Dendritic cell treated with granulocyte-macrophage colony-stimulating factor and Interleukin-4, amounts not matched to agents 40 ng/mL and 50 ng/mL, for 4 days (primary cell): Measurements from ENCODE around the gene SCAPER.

ENCODE experiments used
- H3K27ac Mint-ChIP-seq: one replicate; pipeline ENCODE4 v1.8.0; 2022; ENCODE audit warnings: mild to moderate bottlenecking, mixed read lengths
- H3K27me3 Mint-ChIP-seq: one replicate; pipeline ENCODE4 v1.8.0; 2022; ENCODE audit warnings: mild to moderate bottlenecking, mixed read lengths
- H3K36me3 Mint-ChIP-seq: one replicate; pipeline ENCODE4 v1.8.0; 2022; ENCODE audit warnings: low read depth, mixed read lengths
- H3K4me1 Mint-ChIP-seq: one replicate; pipeline ENCODE4 v1.8.0; 2022; ENCODE audit warnings: low read depth, mixed read lengths
- H3K4me3 Mint-ChIP-seq: one replicate; pipeline ENCODE4 v1.8.0; 2022; ENCODE audit warnings: mild to moderate bottlenecking, moderate library complexity, mixed read lengths
- H3K9me3 Mint-ChIP-seq: one replicate; pipeline ENCODE4 v1.8.0; 2022; ENCODE audit warnings: mixed read lengths
- intact Hi-C: fragments of 100-400 bp; cut with micrococcal nuclease; formaldehyde crosslinking; loops from one replicate; pipeline ENCODE4 v1.15.0; 2022

Gene SCAPER

GRCh38 chr15:76340198-76340802, 564.8 kb downstream of the SCAPER start:
- Mint-ChIP-seq H3K4me3 (peak overlapping the region; percentile 80), H3K4me1 (peaks cover 74% of the 10 kb centered on the region), H3K9me3 (no peaks in the 10 kb centered on the region), H3K36me3 (peaks cover 28% of the 10 kb centered on the region), H3K27ac (peak overlapping the region; percentile 65), H3K27me3 (peaks cover 77% of the 10 kb centered on the region)
- intact Hi-C loops, result no loop called here

GRCh38 chr15:76339305-76340197, 565.6 kb downstream of the SCAPER start:
- Mint-ChIP-seq H3K27ac (peak overlapping the region; percentile 65), H3K4me3 (peak overlapping the region; percentile 80), H3K27me3 (peaks cover 75% of the 10 kb centered on the region), H3K9me3 (no peaks in the 10 kb centered on the region), H3K36me3 (peaks cover 28% of the 10 kb centered on the region), H3K4me1 (peaks cover 76% of the 10 kb centered on the region)
- intact Hi-C loops, result loop anchor here (5.0 kb wide), 1 partner anchor 47 kb away; no protein-coding TSS in a partner anchor

GRCh38 chr15:76338486-76339304, 566.4 kb downstream of the SCAPER start:
- Mint-ChIP-seq H3K27me3 (peaks cover 75% of the 10 kb centered on the region), H3K36me3 (peaks cover 28% of the 10 kb centered on the region), H3K9me3 (no peaks in the 10 kb centered on the region), H3K4me3 (peak overlapping the region; percentile 80), H3K4me1 (peaks cover 82% of the 10 kb centered on the region), H3K27ac (peak overlapping the region; percentile 65)
- intact Hi-C loops, result loop anchor here (5.0 kb wide), 1 partner anchor 46 kb away; no protein-coding TSS in a partner anchor

GRCh38 chr15:76337696-76338485, 567.2 kb downstream of the SCAPER start:
- intact Hi-C loops, result loop anchor here (2.0 to 5.0 kb wide), 2 partner anchors 46 to 169 kb away; no protein-coding TSS in a partner anchor

GRCh38 chr15:76337059-76337695, 568.0 kb downstream of the SCAPER start:
- H3K4me3 Mint-ChIP-seq, result peak overlapping the region; percentile 88
- intact Hi-C loops, result loop anchor here (2.0 to 5.0 kb wide), 2 partner anchors 45 to 168 kb away; no protein-coding TSS in a partner anchor
- H3K36me3 Mint-ChIP-seq, result peaks cover 28% of the 10 kb centered on the region
- no peaks in the 10 kb centered on the region for H3K9me3 Mint-ChIP-seq
- peaks cover 77% of the 10 kb centered on the region for H3K27me3 Mint-ChIP-seq
- H3K27ac Mint-ChIP-seq, result peak overlapping the region; percentile 95
- H3K4me1 Mint-ChIP-seq, result peaks cover 72% of the 10 kb centered on the region

More at GRCh38 chr15:76337696-76338485, 567.2 kb downstream of the SCAPER start:
- peaks cover 28% of the 10 kb centered on the region for H3K36me3 Mint-ChIP-seq
- peaks cover 74% of the 10 kb centered on the region for H3K27me3 Mint-ChIP-seq
- peak overlapping the region; percentile 88 for H3K4me3 Mint-ChIP-seq
- no peaks in the 10 kb centered on the region for H3K9me3 Mint-ChIP-seq
- peak overlapping the region; percentile 95 for H3K27ac Mint-ChIP-seq
- peaks cover 75% of the 10 kb centered on the region for H3K4me1 Mint-ChIP-seq

GRCh38 chr15:76336254-76337058, 568.7 kb downstream of the SCAPER start, which contains the start of gene ISL2:
ISL2 (plus strand) TSS chr15:76336773; CDS start chr15:76336884, 111 bp downstream.
- peaks cover 65% of the 10 kb centered on the region for H3K4me1 Mint-ChIP-seq

GRCh38 chr15:76335307-76336253, 569.6 kb downstream of the SCAPER start:
- Mint-ChIP-seq H3K4me3 (peak overlapping the region; percentile 88), H3K9me3 (no peaks in the 10 kb centered on the region), H3K4me1 (peaks cover 57% of the 10 kb centered on the region), H3K36me3 (peaks cover 20% of the 10 kb centered on the region), H3K27me3 (peaks cover 67% of the 10 kb centered on the region), H3K27ac (peak overlapping the region; percentile 95)
- intact Hi-C loops, result loop anchor here (2.0 to 5.0 kb wide), 2 partner anchors 43 to 167 kb away; no protein-coding TSS in a partner anchor

More at GRCh38 chr15:76336254-76337058, 568.7 kb downstream of the SCAPER start, which contains the start of gene ISL2:
- Mint-ChIP-seq H3K27me3 (peaks cover 71% of the 10 kb centered on the region), H3K9me3 (no peaks in the 10 kb centered on the region), H3K36me3 (peaks cover 21% of the 10 kb centered on the region), H3K27ac (peak within 1 kb of the TSS; percentile 95), H3K4me3 (peak within 1 kb of the TSS; percentile 88)
- intact Hi-C loops, result loop anchor here (2.0 to 5.0 kb wide), 2 partner anchors 44 to 168 kb away; no protein-coding TSS in a partner anchor

- peak overlapping the region; percentile 95 for H3K27ac Mint-ChIP-seq
- peaks cover 64% of the 10 kb centered on the region for H3K27me3 Mint-ChIP-seq
- intact Hi-C loops, result loop anchor here (5.0 kb wide), 1 partner anchor 42 kb away; no protein-coding TSS in a partner anchor
- peaks cover 56% of the 10 kb centered on the region for H3K4me1 Mint-ChIP-seq
- peaks cover 10% of the 10 kb centered on the region for H3K36me3 Mint-ChIP-seq
- peak overlapping the region; percentile 88 for H3K4me3 Mint-ChIP-seq
- H3K9me3 Mint-ChIP-seq, result no peaks in the 10 kb centered on the region
Measured at GRCh38 chr15:76334438-76335306, 570.5 kb downstream of the SCAPER start.

GRCh38 chr15:76333720-76334437, 571.3 kb downstream of the SCAPER start:
- Mint-ChIP-seq H3K27me3 (peaks cover 62% of the 10 kb centered on the region), H3K4me3 (no peak overlapping the region), H3K27ac (no peak overlapping the region), H3K36me3 (peaks cover 9% of the 10 kb centered on the region), H3K4me1 (peaks cover 49% of the 10 kb centered on the region), H3K9me3 (no peaks in the 10 kb centered on the region)
- intact Hi-C loops, result no loop called here

- H3K27me3 Mint-ChIP-seq, result peaks cover 56% of the 10 kb centered on the region
- H3K9me3 Mint-ChIP-seq, result no peaks in the 10 kb centered on the region
- intact Hi-C loops, result no loop called here
- H3K4me3 Mint-ChIP-seq, result no peak overlapping the region
- H3K4me1 Mint-ChIP-seq, result peaks cover 44% of the 10 kb centered on the region
- H3K36me3 Mint-ChIP-seq, result peaks cover 9% of the 10 kb centered on the region
- no peak overlapping the region for H3K27ac Mint-ChIP-seq
Measured at GRCh38 chr15:76333309-76333708, 571.8 kb downstream of the SCAPER start.
